ENCODE results near the gene UXT.

DNA sequence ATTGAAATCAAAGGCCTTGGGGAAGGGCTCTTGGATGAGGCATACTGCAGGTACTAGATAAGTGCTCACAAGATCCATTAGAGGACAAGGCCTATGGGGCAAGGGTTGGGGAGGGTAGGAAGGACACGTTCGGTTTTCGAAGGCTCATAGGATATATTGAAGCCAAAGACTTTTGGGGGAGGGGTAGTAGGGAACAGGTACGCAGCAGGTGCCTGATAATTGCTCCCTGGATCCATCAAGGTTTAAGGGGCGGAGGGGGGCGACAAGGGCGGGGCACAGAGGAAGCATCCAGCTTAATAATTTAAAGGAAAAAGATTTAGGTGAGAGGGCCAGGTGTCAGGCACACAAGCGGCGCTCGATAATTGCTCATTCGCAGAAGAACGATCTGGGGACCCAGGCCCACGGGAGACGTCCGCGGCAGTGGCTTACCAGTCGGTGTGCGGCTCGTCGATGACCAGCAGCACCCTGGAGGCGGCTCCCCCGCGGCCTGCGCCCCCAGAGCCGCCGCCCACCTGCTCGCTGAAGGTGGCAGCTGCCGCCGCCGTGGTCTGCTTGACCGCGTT, 40.0 kb downstream of the UXT start:
- TF ChIP-seq TARDBP (IDR thresholded peaks at IDR 0.05) (no peak), SP1 (IDR thresholded peaks at IDR 0.05) (no peak), FOXA1 (IDR thresholded peaks at IDR 0.05) (no peak)

All from HEK293T (cell line).